CD4-positive, CD25-positive, alpha-beta regulatory T cell (primary cell): Measurements from ENCODE around the gene TIE1. TPM values are rescaled to one million over a fixed set of nuclear protein-coding genes. Genes with fewer than 3 reads are reported as not detected.
A peak's percentile ranks its signal among the peaks of the same experiment; 100 is the strongest.

Source experiments
- ATAC-seq, 2 donors: fragments of 150-1000 bp; cut with Tn5 transposase; one replicate each; pipeline ENCODE4 v1.10.0; 2021; ENCODE audit warnings: low read depth in 2 of 2, moderate number of reproducible peaks in 2 of 2, moderate library complexity in 1 of 2
- DNase-seq, 3 donors: peaks; one replicate each; pipeline versions ENCODE4 v3.0.0 to v3.0.0-alpha.2; 2012 to 2022; ENCODE audit warnings: mixed read lengths in 1 of 3
- H3K27ac ChIP-seq: one replicate; pipeline ENCODE4 v1.7.0; 2013; ENCODE audit warnings: mild to moderate bottlenecking, low read length; ENCODE audit not compliant: insufficient read depth, poor library complexity, severe bottlenecking
- H3K27me3 ChIP-seq: one replicate; pipeline ENCODE4 v1.7.0; 2013; ENCODE audit warnings: low read length; ENCODE audit not compliant: control insufficient read depth, insufficient read depth
- H3K36me3 ChIP-seq: one replicate; pipeline ENCODE4 v1.7.0; 2013; ENCODE audit warnings: mild to moderate bottlenecking, low read length, moderate library complexity; ENCODE audit not compliant: control insufficient read depth, insufficient read depth
- H3K4me1 ChIP-seq: 2 replicates; pipeline ENCODE4 v1.7.0; 2013; ENCODE audit warnings: mild to moderate bottlenecking, low read length; ENCODE audit not compliant: insufficient read depth, control insufficient read depth, poor library complexity, severe bottlenecking
- H3K4me3 ChIP-seq: one replicate; pipeline ENCODE4 v1.7.0; 2013; ENCODE audit warnings: low read depth, mild to moderate bottlenecking, low read length, moderate library complexity
- H3K9me3 ChIP-seq, 2 experiments: 1 replicate in 1 of 2; 2 replicates in 1 of 2; pipeline ENCODE4 v1.7.0; 2013; ENCODE audit warnings: low read length in 2 of 2, mild to moderate bottlenecking in 1 of 2, moderate library complexity in 1 of 2; ENCODE audit not compliant: control insufficient read depth in 2 of 2
- H3K27ac Mint-ChIP-seq, 3 donors: one replicate each; pipeline ENCODE4 v1.8.0; 2020 to 2022; ENCODE audit warnings: mild to moderate bottlenecking in 3 of 3, mixed read lengths in 3 of 3, moderate library complexity in 2 of 3
- H3K27me3 Mint-ChIP-seq: one replicate; pipeline ENCODE4 v1.8.0; 2022; ENCODE audit warnings: mild to moderate bottlenecking, mixed read lengths
- H3K36me3 Mint-ChIP-seq: one replicate; pipeline ENCODE4 v1.8.0; 2020; ENCODE audit warnings: mixed read lengths
- H3K4me1 Mint-ChIP-seq, 4 donors: one replicate each; pipeline ENCODE4 v1.8.0; 2020 to 2022; ENCODE audit warnings: mixed read lengths in 4 of 4, mild to moderate bottlenecking in 1 of 4
- H3K4me3 Mint-ChIP-seq, 4 donors: one replicate each; pipeline ENCODE4 v1.8.0; 2020 to 2022; ENCODE audit warnings: mild to moderate bottlenecking in 4 of 4, mixed read lengths in 4 of 4, moderate library complexity in 3 of 4
- H3K9me3 Mint-ChIP-seq, 7 donors: one replicate each; pipeline ENCODE4 v1.8.0; 2020 to 2022; ENCODE audit warnings: mixed read lengths in 7 of 7, mild to moderate bottlenecking in 3 of 7, moderate library complexity in 2 of 7
- polyA plus RNA-seq, 4 donors: library from polyadenylated mRNA; unstranded; fragments of 300-500 nt; fragmentation: Illumina TruSeq; gene quantifications; one replicate each; pipeline ENCODE4 v1.2.3, GENCODE V29; 2021
- total RNA-seq: library from RNA; stranded (reverse); gene quantifications from one replicate; pipeline ENCODE4 v1.2.3, GENCODE V29; 2022

Gene TIE1
- total and polyA plus RNA-seq, 5 donors from 2014 or later, result 1.3 TPM; not detected in 4

GRCh38 chr1:43292216-43292615, 8.6 kb upstream of the TIE1 start:
- Mint-ChIP-seq H3K9me3 (no peaks in the 10 kb centered on the region), H3K36me3 (no peaks in the 10 kb centered on the region), H3K27ac (no peak overlapping the region), H3K27me3 (no peaks in the 10 kb centered on the region), H3K4me3 (no peak overlapping the region), H3K4me1 (peaks cover 4 to 20% (median 8%) of the 10 kb centered on the region in 4 donors)
- no peak for DNase-seq
- H3K36me3 ChIP-seq, result no peaks in the 10 kb centered on the region
- no peak overlapping the region for H3K4me3 ChIP-seq
- no peak overlapping the region for H3K27ac ChIP-seq
- H3K4me1 ChIP-seq, result peaks cover 12% of the 10 kb centered on the region
- H3K9me3 ChIP-seq, result no peaks in the 10 kb centered on the region
- H3K27me3 ChIP-seq, result no peaks in the 10 kb centered on the region
- ATAC-seq, result no peak

GRCh38 chr1:43292679-43293078, 8.1 kb upstream of the TIE1 start:
- H3K27me3 ChIP-seq, result no peaks in the 10 kb centered on the region
- peak overlapping the region in 1 of 3 donors; percentile 38 for H3K27ac Mint-ChIP-seq
- H3K4me1 Mint-ChIP-seq, result peaks cover 4 to 20% (median 8%) of the 10 kb centered on the region in 4 donors
- no peak overlapping the region for H3K4me3 Mint-ChIP-seq
- H3K9me3 Mint-ChIP-seq, result no peaks in the 10 kb centered on the region
- no peaks in the 10 kb centered on the region for H3K9me3 ChIP-seq
- no peak overlapping the region for H3K4me3 ChIP-seq
- peaks cover 12% of the 10 kb centered on the region for H3K4me1 ChIP-seq
- H3K27ac ChIP-seq, result no peak overlapping the region
- no peaks in the 10 kb centered on the region for H3K36me3 ChIP-seq
- H3K36me3 Mint-ChIP-seq, result no peaks in the 10 kb centered on the region
- ATAC-seq (no peak), DNase-seq (no peak)
- no peaks in the 10 kb centered on the region for H3K27me3 Mint-ChIP-seq

- peak overlapping the region in 1 of 3 donors; percentile 38 for H3K27ac Mint-ChIP-seq
- H3K27me3 ChIP-seq, result no peaks in the 10 kb centered on the region
- H3K4me1 ChIP-seq, result peaks cover 12% of the 10 kb centered on the region
- H3K4me1 Mint-ChIP-seq, result peaks cover 4 to 20% (median 8%) of the 10 kb centered on the region in 4 donors
- no peaks in the 10 kb centered on the region for H3K9me3 ChIP-seq
- DNase-seq, result no peak
- ATAC-seq, result no peak
- H3K9me3 Mint-ChIP-seq, result no peaks in the 10 kb centered on the region
- no peak overlapping the region for H3K27ac ChIP-seq
- no peaks in the 10 kb centered on the region for H3K36me3 Mint-ChIP-seq
- H3K4me3 ChIP-seq, result no peak overlapping the region
- H3K36me3 ChIP-seq, result no peaks in the 10 kb centered on the region
- H3K27me3 Mint-ChIP-seq, result no peaks in the 10 kb centered on the region
- no peak overlapping the region for H3K4me3 Mint-ChIP-seq
Measured at GRCh38 chr1:43293176-43293575, 7.6 kb upstream of the TIE1 start.

GRCh38 chr1:43293896-43294760, 6.7 kb upstream of the TIE1 start:
- no peaks in the 10 kb centered on the region for H3K9me3 ChIP-seq
- H3K27ac Mint-ChIP-seq, result no peak overlapping the region
- H3K27ac ChIP-seq, result no peak overlapping the region

GRCh38 chr1:43294761-43295160, 6.0 kb upstream of the TIE1 start:
- Histone ChIP-seq H3K4me1 (peaks cover 12% of the 10 kb centered on the region), H3K27ac (no peak overlapping the region), H3K9me3 (no peaks in the 10 kb centered on the region), H3K36me3 (no peaks in the 10 kb centered on the region), H3K4me3 (no peak overlapping the region), H3K27me3 (no peaks in the 10 kb centered on the region)
- Mint-ChIP-seq H3K4me3 (no peak overlapping the region), H3K36me3 (no peaks in the 10 kb centered on the region), H3K27me3 (no peaks in the 10 kb centered on the region), H3K27ac (peak overlapping the region in 2 of 3 donors; percentile 62 to 84), H3K4me1 (peaks cover 4 to 20% (median 8%) of the 10 kb centered on the region in 4 donors), H3K9me3 (no peaks in the 10 kb centered on the region)
- no peak for ATAC-seq
- peak in 1 of 3 donors; percentile 33 for DNase-seq

More at GRCh38 chr1:43293896-43294760, 6.7 kb upstream of the TIE1 start:
- Histone ChIP-seq H3K36me3 (no peaks in the 10 kb centered on the region), H3K27me3 (no peaks in the 10 kb centered on the region), H3K4me1 (peaks cover 12% of the 10 kb centered on the region), H3K4me3 (no peak overlapping the region)
- Mint-ChIP-seq H3K9me3 (no peaks in the 10 kb centered on the region), H3K4me3 (no peak overlapping the region), H3K27me3 (no peaks in the 10 kb centered on the region), H3K4me1 (peaks cover 4 to 20% (median 8%) of the 10 kb centered on the region in 4 donors), H3K36me3 (no peaks in the 10 kb centered on the region)
- DNase-seq (no peak), ATAC-seq (no peak)

- DNase-seq, result no peak
- peaks cover 4 to 20% (median 8%) of the 10 kb centered on the region in 4 donors for H3K4me1 Mint-ChIP-seq
- Histone ChIP-seq H3K4me3 (no peak overlapping the region), H3K27ac (no peak overlapping the region), H3K36me3 (no peaks in the 10 kb centered on the region), H3K27me3 (no peaks in the 10 kb centered on the region), H3K9me3 (no peaks in the 10 kb centered on the region), H3K4me1 (peaks cover 12% of the 10 kb centered on the region)
- H3K27ac Mint-ChIP-seq, result peak overlapping the region; percentile 9 to 90 (median 85)
- peaks cover 0 to 2% (median 0%) of the 10 kb centered on the region in 7 donors for H3K9me3 Mint-ChIP-seq
- peaks cover 4% of the 10 kb centered on the region for H3K27me3 Mint-ChIP-seq
- H3K4me3 Mint-ChIP-seq, result no peak overlapping the region
- H3K36me3 Mint-ChIP-seq, result no peaks in the 10 kb centered on the region
- ATAC-seq, result no peak
Measured at GRCh38 chr1:43296207-43296606, 4.6 kb upstream of the TIE1 start.

- Mint-ChIP-seq H3K27ac (no peak overlapping the region), H3K27me3 (peaks cover 4% of the 10 kb centered on the region), H3K36me3 (no peaks in the 10 kb centered on the region), H3K4me3 (no peak overlapping the region), H3K9me3 (peaks cover 0 to 2% (median 0%) of the 10 kb centered on the region in 7 donors), H3K4me1 (peaks cover 4 to 20% (median 8%) of the 10 kb centered on the region in 4 donors)
- no peaks in the 10 kb centered on the region for H3K36me3 ChIP-seq
- no peak overlapping the region for H3K4me3 ChIP-seq
- DNase-seq (no peak), ATAC-seq (no peak)
- no peak overlapping the region for H3K27ac ChIP-seq
- H3K4me1 ChIP-seq, result peaks cover 12% of the 10 kb centered on the region
- no peaks in the 10 kb centered on the region for H3K27me3 ChIP-seq
- no peaks in the 10 kb centered on the region for H3K9me3 ChIP-seq
Measured at GRCh38 chr1:43298055-43298454, 2.7 kb upstream of the TIE1 start.
